Esophagus squamous epithelium (tissue), 5 donors: ENCODE results near the gene ARHGAP35. TPM values are rescaled to one million over a fixed set of nuclear protein-coding genes. Genes with fewer than 3 reads are reported as not detected.
A peak's percentile ranks its signal among the peaks of the same experiment; 100 is the strongest.

Experiments used
- DNase-seq: peaks from one replicate; lab custom pipeline; 2025; lab: John Stamatoyannopoulos, UW
- H3K27ac ChIP-seq, 4 donors: fragments of 200-600 bp; sonication (generic); one replicate each; pipeline ENCODE4 v1.5.1; 2016 to 2019; ENCODE audit warnings: mild to moderate bottlenecking in 1 of 4
- H3K27me3 ChIP-seq, 4 donors: fragments of 200-600 bp; sonication (generic); 1 replicate in 3 of 4; 2 replicates in 1 of 4; pipeline versions ENCODE4 v1.5.1 to v1.6.0; 2017 to 2021; ENCODE audit warnings: antibody characterized with exemption in 1 of 4
- H3K36me3 ChIP-seq, 3 donors: fragments of 200-600 bp; sonication (generic); one replicate each; pipeline ENCODE4 v1.5.1; 2016 to 2019
- H3K4me1 ChIP-seq, 3 donors: fragments of 200-600 bp; sonication (generic); one replicate each; pipeline ENCODE4 v1.5.1; 2017 to 2019
- H3K4me3 ChIP-seq, 4 donors: fragments of 200-600 bp; sonication (generic); 1 replicate in 3 of 4; 2 replicates in 1 of 4; pipeline ENCODE4 v1.5.1; 2016 to 2019; ENCODE audit warnings: mild to moderate bottlenecking in 2 of 4, moderate library complexity in 1 of 4
- H3K9me3 ChIP-seq, 3 donors: fragments of 200-600 bp; sonication (generic); one replicate each; pipeline ENCODE4 v1.5.1; 2016 to 2019
- POLR2A ChIP-seq, 4 donors: fragments of 450-650 bp; IDR thresholded peaks; one replicate each; pipeline ENCODE4 v1.6.1; 2017; ENCODE audit warnings: antibody characterized with exemption in 4 of 4, mild to moderate bottlenecking in 4 of 4, moderate library complexity in 3 of 4
- WGBS, 2 donors: methylation state at CpG; one replicate each; pipeline ENCODE4 v1.1.5; 2018; 5-methylcytosine and 5-hydroxymethylcytosine counted together
- intact Hi-C: fragments of 100-400 bp; cut with DNase I; formaldehyde crosslinking; loops from one replicate; pipeline ENCODE4 v1.15.0; 2022
- total RNA-seq, 4 donors: library from RNA; depleted of rRNA; stranded (reverse); fragments of >200 nt; gene quantifications; one replicate each; pipeline ENCODE4 v1.1.0, GENCODE V29; 2016
- TF ChIP-seq, protein P1 (sequence below), 6 experiments: fragments of 450-650 bp in 4 of 6; fragments of 200-600 bp in 2 of 6; sonication (generic) in 2 of 6; IDR thresholded peaks; one replicate each; pipeline ENCODE4 v1.5.1; 2016 to 2019; ENCODE audit warnings: antibody characterized with exemption in 6 of 6, mild to moderate bottlenecking in 4 of 6, moderate library complexity in 4 of 6
- donor health status: DM: yes; HTN: yes; CAD: no.

Gene ARHGAP35
- total RNA-seq, 4 donors from 2014 or later: 28.6 to 41.6 (median 32.1) TPM

DNA sequence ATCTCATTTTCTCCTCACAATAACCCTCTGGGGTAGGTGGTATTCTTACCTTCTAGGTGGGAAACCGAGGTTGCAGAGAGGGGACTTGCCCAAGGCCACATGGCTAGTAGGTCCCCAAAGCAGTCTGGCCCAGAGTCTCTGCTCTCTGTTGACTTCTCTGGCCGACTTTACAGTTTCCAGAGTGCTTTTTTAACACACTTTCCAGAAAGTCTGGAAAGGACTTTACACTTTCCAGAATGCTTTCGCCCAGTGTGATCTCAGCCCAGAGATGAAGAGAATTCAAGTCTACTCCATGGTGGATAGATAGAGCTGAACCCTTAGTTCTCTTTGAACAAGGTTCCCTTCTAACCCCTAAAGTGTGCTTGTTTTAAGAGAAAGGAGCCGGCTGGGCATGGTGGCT is 12.2 kb downstream of the ARHGAP35 start:
- Histone ChIP-seq H3K9me3 (no peaks in the 10 kb centered on the region), H3K4me3 (no peak overlapping the region), H3K27me3 (no peaks in the 10 kb centered on the region), H3K27ac (no peak overlapping the region), H3K4me1 (peaks cover 3 to 46% (median 6%) of the 10 kb centered on the region in 3 donors), H3K36me3 (no peaks in the 10 kb centered on the region)
- no peak for TF ChIP-seq POLR2A (IDR thresholded peaks at IDR 0.05)
- TF ChIP-seq, protein P1, sequence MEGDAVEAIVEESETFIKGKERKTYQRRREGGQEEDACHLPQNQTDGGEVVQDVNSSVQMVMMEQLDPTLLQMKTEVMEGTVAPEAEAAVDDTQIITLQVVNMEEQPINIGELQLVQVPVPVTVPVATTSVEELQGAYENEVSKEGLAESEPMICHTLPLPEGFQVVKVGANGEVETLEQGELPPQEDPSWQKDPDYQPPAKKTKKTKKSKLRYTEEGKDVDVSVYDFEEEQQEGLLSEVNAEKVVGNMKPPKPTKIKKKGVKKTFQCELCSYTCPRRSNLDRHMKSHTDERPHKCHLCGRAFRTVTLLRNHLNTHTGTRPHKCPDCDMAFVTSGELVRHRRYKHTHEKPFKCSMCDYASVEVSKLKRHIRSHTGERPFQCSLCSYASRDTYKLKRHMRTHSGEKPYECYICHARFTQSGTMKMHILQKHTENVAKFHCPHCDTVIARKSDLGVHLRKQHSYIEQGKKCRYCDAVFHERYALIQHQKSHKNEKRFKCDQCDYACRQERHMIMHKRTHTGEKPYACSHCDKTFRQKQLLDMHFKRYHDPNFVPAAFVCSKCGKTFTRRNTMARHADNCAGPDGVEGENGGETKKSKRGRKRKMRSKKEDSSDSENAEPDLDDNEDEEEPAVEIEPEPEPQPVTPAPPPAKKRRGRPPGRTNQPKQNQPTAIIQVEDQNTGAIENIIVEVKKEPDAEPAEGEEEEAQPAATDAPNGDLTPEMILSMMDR (IDR thresholded peaks at IDR 0.05): no peak
- intact Hi-C loops: no loop called here
- 73 to 74% methylated on average over 3 to 4 of the region's 4 CpGs for WGBS, 2 donors
- no peak for DNase-seq

DNA sequence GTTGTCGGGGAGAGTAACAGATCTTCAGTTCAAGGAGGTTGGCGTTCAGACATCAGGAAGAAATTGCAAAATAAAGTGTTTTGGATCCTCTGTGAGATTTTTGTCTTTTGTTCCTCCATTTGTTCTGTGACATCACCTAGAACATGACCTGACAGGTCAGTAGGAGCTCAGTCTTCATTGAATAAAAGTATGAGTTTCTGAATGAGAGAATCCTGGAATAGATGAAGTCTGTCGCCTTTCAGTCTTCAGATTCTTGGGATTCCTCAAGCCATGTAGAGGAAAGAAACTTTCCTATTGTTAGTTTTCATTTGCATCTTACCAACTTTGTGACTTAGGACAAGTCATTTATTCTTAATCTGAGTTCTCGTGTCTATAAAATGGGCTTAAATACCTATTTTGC is 14.4 kb downstream of the ARHGAP35 start:
- intact Hi-C loops: no loop called here
- no peak for TF ChIP-seq POLR2A (IDR thresholded peaks at IDR 0.05)
- TF ChIP-seq, protein P1 (IDR thresholded peaks at IDR 0.05): no peak
- H3K27me3 ChIP-seq: no peaks in the 10 kb centered on the region
- H3K36me3 ChIP-seq: no peaks in the 10 kb centered on the region
- no peaks in the 10 kb centered on the region for H3K9me3 ChIP-seq
- 44 to 64% methylated on average over 4 of the region's 4 CpGs for WGBS, 2 donors
- H3K4me3 ChIP-seq: no peak overlapping the region
- H3K4me1 ChIP-seq: peaks cover 0 to 39% (median 0%) of the 10 kb centered on the region in 3 donors
- peak overlapping the region in 3 of 4 donors; percentile 27 to 60 (median 48) for H3K27ac ChIP-seq
- no peak for DNase-seq

DNA sequence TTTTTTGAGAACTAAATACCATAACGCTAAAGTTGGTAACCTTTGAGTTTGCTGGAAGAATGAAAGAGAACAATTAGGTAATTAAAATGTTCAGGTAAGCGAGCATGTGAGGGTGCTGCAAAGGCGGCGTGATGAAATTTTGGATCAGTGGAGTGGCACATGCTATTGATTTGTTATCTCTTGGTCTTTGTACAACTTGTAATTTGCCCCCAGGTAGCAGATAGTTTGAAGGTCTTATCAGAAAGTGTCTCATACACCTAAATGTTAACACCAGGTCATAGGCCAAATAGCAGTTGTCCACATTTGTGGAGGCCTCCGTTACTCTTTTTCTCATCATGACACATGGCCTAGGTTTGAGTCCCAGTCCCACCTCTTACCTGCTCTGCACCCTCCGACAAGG is 14.9 kb downstream of the ARHGAP35 start:
- Histone ChIP-seq H3K27ac (peak overlapping the region in 3 of 4 donors; percentile 27 to 60 (median 48)), H3K4me3 (no peak overlapping the region), H3K36me3 (no peaks in the 10 kb centered on the region), H3K9me3 (no peaks in the 10 kb centered on the region), H3K27me3 (no peaks in the 10 kb centered on the region), H3K4me1 (peaks cover 0 to 35% (median 0%) of the 10 kb centered on the region in 3 donors)
- 85 to 86% methylated on average over 6 of the region's 6 CpGs for WGBS, 2 donors
- intact Hi-C loops: no loop called here
- no peak for DNase-seq
- TF ChIP-seq, protein P1 (IDR thresholded peaks at IDR 0.05): no peak
- TF ChIP-seq POLR2A (IDR thresholded peaks at IDR 0.05): no peak

DNA sequence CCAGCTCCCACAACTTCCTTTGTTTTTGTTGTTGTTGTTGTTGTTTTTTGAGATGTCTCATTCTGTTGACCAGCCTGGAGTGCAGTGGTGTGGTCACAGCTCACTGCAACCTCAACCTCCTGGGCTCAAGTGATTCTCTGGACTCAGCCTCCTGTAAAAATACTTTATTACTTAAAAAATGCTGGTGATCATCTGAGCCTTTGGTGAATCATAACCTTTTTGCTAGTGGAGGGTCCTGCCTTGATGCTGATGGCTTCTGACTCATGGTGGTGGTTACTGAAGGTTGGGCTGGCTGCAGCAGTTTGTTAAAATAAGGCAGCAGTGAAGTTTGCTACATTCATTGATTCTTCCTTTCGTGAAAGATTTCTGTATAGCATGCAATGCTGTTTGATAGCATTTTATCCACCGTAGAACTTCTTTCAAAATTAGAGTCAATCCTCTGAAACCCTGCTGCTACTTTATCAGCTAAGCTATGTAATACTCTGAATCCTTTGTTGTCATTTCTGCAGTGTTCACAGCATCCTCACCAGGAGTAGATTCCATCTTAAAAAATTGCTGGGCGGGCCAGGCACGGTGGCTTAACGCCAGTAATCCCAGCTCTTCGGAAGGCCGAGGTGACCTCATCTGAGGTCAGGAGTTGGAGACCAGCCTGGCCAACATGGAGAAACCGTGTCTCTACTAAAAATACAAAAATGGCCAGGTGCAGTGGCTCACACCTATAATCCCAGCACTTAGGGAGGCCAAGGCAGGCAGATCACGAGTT is 18.0 kb downstream of the ARHGAP35 start:
- WGBS, 2 donors: 78 to 81% methylated on average over 5 of the region's 9 CpGs
- TF ChIP-seq, protein P1 (IDR thresholded peaks at IDR 0.05): no peak
- TF ChIP-seq POLR2A (IDR thresholded peaks at IDR 0.05): no peak
- Histone ChIP-seq H3K27ac (no peak overlapping the region), H3K4me3 (no peak overlapping the region), H3K9me3 (no peaks in the 10 kb centered on the region), H3K27me3 (no peaks in the 10 kb centered on the region), H3K36me3 (no peaks in the 10 kb centered on the region), H3K4me1 (peaks cover 0 to 44% (median 0%) of the 10 kb centered on the region in 3 donors)
- DNase-seq: no peak
- intact Hi-C loops: no loop called here

DNA sequence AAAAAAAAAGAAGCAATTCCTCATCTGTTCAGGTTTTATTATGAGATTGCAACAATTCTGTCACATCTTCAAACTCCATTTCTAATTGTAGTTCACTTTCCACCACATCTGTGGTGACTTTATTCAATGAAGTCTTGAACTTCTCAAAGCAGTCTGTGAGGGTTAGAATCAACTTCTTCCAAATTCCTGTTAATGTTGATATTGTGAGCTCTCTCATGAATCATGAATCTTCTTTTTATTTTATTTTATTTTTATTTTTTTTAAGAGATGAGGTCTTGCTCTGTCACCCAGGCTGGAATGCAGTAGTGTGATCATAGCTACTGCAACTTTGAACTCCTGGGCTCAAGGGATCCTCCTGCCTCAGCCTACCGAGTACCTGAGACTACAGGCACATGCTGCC is 19.6 kb downstream of the ARHGAP35 start:
- Histone ChIP-seq H3K36me3 (no peaks in the 10 kb centered on the region), H3K27ac (no peak overlapping the region), H3K4me1 (peaks cover 0 to 30% (median 0%) of the 10 kb centered on the region in 3 donors), H3K27me3 (no peaks in the 10 kb centered on the region), H3K9me3 (no peaks in the 10 kb centered on the region), H3K4me3 (no peak overlapping the region)
- TF ChIP-seq, protein P1 (IDR thresholded peaks at IDR 0.05): no peak
- no peak for TF ChIP-seq POLR2A (IDR thresholded peaks at IDR 0.05)
- WGBS, 2 donors: 94 to 100% methylated on average over 1 of the region's 1 CpG
- intact Hi-C loops: no loop called here
- DNase-seq: no peak
